Left forelimb (tissue), 1 donor: ENCODE data around the gene MBD1.
A peak's percentile ranks its signal among the peaks of the same experiment; 100 is the strongest.
"Not testable (repeated sequence)": the region's sequence is repeated elsewhere in the genome, so short reads cannot be mapped to it uniquely, and the experiment has no call there.

Source experiments
- DNase-seq: peaks from one replicate; pipeline ENCODE4 v3.0.0-alpha.2; 2018; ENCODE audit warnings: low spot score

MBD1 gene

DNA sequence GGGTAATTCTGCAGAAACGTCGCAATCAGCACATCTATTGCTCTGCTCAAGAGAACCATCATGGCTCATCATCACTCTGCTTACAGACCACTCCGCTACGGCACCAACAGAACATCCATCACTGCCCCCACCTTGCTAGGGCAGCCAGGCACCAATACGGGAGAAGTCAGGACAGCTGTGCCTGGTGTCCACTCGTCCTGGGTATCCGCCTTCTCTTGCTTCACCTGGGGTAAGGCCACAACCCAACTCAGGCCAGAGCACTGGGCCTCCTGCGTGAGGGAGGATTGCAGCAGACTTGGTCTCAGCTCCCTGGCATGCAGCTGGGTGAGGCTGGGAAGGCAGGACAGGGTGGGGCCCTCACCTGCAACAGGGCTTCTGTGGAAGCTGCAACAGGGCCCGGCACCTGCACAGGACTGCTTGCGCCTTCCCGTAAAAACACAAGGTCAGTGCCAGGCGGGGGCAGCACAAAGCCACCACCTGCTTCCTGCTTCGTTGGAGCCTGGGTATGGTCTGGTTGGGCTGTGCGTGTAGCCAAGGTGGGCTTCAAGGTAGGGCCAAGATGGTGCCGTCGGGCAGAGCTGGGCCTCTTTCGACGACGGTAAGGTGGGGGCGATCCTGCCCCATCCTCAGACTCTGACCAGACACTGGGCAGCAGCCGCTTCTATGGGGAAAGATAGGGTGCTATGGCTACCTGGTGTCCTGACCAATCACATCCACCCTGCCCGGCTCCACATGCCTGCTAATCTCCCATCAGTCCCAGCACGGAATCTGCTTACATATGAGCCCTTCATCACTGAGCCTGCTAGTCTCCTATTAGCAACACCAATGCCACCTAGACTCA, 7.9 kb downstream of the MBD1 start:
- DNase-seq: no peak

DNA sequence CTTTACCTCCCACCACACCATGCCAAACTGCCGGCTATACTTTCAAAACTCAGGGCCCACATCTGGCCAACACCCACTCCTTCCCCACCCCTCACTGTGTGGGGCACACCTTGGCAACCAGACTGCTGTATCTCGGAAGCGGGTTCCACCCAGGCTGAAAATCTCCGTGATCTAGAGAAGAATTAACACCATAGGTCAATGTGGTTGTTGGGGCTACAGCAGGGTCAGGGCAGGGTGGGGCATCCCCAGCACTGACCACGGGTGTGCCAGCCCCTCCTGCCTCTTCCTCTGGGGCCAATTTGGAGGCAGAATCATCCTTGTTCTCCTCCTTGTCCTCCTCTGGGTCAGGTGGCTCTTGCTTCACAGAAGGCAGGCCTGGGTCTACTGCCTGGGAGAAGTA, 8.8 kb downstream of the MBD1 start:
- no peak for DNase-seq

DNA sequence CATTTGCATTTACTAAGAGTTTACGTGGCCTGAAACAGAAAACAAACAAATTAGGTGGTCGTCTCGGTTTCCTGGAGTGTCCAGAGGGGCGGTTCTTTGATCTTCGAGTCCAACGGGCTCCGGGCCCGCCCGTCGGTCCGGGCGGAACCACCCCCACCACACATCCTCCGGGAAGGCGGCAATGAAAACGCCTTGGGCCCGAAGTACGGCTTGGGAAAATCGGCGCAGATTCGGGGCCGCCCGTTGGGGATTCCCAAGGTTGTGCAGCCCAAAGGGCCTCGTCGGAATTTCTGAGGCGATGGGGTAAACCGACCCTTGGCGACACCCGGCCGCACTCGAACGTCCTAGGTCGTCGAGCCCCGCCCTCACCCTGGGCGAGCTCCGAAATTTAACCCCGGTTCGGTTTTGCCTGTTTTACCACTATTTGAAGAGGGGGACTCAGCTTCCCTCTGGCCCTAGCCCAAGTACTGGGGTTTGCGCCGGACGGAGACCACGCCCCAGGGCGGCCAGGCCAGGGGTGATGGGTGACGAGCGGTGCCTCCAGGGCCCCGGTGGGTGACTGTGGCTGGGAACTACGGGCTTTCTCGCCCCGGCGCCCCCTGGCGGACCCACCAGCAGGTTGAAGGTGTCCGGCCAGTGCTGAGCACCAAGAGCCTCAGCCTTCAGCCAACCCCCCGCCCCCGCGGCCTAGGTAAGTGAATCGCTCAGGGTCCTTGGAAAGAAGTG, 13.1 kb downstream of the MBD1 start:
- no peak for DNase-seq

DNA sequence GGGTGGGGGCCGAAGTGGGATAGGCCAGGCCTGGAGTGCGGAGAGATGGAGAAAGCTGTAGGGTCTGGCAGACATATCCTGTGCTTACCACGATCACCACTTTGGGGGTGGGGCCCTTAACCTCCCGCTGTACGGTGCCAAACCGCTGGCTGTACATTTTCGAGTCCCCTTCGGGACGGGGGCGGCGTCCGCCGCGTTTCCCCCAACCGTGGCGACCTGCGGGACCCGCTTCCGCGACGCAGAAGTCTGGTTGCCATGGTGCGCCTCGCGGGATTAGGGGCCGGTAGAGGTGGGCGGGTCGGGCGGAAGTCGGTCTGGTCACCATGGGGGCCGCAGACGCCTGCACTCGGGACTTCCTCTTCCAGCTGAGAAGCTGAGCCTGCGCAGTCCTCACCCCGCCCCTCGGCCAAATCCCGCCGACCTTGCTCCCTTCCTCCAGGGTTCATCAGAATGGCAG, 15.0 kb downstream of the MBD1 start, which contains the start of gene CFAP53:
Gene CFAP53, minus strand, starts transcription at position 248 of the 457 bp plus-strand sequence. Its CDS starts 91 bp downstream, at position 157.
- peak; percentile 94 for DNase-seq

DNA sequence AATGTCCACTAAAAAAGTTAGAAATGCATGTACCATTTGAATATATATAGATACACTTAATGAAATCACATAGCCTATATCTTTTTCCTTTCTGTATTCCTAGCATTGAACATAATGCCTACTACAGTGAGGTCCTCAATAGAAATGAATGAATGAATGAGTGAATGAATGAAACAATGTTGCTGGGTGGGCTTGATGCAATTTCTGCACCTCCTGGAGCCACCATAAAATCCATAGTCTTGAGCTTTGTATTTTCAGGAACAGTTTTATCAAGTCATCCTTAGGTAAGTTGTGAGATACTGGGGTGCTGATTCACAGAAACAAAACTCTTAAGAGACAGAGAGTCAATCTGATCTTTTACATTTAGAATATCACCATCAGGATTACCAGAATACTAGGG, 18.3 kb downstream of the MBD1 start:
- DNase-seq: no peak

DNA sequence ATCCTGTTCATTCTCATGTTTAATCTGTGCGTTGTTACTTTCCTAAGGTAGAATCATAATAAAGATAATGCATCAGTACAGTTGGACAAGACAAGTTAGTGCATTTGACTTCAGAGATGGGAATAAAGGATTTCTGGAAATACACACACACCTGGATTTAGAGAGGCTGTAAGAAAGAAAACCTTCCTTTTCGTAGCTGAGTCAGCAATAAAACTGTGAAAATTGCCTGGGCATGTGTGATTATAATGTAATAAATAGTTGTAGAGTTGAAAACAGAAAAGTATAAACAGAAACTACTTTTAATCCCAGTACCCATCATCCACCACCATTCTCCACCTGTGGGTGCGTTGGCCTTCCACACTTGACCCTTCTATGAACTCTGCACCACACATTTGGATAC, 30.4 kb downstream of the MBD1 start:
- no peak for DNase-seq

DNA sequence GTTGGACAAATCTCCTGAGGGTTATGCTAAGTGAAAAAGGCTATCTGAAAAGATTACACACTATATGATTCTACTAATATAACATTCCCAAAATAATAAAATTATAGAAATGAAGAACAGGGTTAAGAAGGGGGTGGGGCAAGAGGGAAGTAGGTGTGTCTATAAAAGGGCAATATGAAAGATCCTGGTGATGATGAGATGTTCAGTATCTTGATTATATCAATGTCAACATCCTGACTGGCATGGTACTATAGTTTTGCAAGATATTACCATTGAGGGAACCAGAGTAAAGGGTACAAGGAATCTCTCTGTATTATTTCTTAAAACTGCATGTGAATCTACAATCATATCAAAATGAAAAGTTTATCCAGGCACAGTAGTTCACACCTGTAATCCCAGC, 31.7 kb downstream of the MBD1 start:
- no peak for DNase-seq

DNA sequence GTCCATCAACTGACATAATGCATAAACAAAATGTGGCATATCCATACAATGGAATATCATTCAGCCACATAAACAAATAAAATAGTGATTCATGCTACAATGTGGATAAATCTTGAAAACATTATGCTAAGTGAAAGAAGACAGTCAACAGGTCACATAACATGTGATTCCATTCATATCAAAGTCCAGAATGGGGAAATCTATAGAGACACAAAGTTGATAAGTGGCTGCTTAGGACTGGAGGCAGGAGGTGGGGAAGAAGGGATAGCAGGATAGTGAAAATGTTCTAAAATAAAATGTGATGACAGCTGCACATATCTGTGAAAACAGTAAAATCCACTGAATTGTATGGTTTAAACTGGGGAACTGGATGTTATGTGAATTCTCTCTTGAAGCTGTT, 33.8 kb downstream of the MBD1 start:
- DNase-seq: no peak

DNA sequence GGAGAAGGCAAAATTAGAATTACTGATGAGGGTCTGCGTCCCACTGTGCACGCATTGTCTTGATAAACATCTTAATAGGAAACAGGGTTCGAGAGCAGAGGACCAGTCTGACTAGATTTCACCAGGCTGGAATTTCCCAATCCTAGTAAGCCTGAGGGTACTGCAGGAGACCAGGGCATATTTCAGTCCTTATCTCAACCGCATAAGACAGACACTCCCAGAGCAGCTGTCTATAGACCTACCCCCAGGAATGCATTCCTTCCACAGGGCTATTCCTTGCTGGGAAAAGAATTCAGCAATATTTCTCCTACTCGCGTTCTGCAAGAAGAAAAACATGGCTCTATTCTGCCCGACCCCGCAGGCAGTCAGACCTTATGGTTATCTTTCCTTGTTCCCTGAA, 39.6 kb downstream of the MBD1 start:
- not testable (repeated sequence) for DNase-seq

DNA sequence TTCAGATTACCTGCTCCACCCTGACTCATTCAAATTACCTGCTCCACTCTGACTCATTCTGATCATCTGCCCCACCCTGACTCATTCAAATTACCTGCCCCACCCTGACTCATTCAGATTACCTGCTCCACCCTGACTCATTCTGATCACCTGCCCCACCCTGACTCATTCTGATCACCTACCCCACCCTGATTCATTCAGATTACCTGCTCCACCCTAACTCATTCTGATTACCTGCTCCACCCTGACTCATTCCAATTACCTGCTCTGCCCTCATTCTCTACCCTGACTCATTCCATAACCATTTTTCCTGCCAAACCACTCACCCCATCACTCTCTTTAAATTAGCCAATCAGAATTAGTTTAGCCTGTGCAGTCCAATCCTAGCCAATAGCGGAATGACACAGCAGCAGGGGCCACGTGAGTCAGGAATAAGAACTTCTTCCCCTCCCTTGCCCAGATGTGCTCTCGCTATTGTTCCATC, 41.2 kb downstream of the MBD1 start:
- DNase-seq: no peak

DNA sequence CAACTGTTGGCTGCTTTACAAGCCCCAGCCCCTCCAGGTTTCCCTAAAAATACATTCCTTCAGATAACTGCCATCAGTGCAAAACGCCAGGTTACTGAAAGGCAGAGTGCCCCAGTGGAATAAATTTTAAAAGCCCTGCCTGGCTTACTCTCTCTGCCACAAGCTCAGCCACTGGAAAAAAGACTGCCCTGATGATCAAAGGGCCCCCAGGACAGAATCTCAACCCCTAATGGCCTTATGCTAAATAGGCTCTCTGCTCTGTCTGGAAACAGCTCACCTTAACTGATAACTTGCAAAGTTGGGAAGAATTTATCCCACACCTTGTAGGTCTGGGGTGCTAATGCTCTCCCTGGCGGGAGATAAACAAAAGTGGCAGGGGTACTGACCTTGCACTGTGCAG, 48.9 kb downstream of the MBD1 start:
- no peak for DNase-seq

DNA sequence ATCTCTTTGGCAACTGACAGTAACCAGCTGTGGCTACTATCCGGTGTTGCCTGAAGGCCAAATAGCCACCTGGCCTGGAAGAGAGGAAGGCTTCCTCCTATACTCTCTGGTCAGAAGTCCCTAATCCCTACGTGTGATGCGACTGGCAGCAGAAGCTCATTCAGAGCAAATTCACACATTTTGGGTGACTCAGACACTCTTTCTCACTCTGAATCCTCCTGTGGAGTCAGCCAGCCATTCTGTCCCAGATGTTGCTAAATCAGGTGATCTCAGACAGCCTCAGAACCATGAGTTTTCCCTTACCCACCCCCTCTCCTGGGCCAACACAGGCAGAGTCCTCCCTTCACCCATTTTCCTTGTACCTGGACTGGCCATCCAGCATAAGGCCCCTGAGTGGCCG, 49.7 kb downstream of the MBD1 start:
- DNase-seq: no peak

DNA sequence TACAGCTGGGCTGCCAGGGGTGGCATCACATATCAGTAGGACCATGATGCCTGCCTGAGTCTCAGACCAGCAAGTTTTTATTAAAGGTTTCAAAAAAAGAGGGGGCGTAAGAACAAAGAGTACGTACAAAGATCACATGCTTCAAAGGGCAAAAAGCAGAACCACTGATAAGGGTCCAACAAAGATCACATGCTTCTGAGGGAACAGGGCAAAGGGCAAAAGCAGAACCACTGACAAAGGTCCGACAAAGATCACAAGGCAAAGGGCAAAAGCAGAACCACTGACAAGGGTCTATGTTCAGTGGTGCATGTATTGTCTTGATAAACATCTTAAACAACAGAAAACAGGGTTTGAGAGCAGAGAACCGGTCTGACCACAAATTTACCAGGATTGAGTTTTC, 61.1 kb downstream of the MBD1 start:
- not testable (repeated sequence) for DNase-seq
